Calu3 (cell line): Measurements from ENCODE around the gene UBA52. TPM values are rescaled to one million over a fixed set of nuclear protein-coding genes. Genes with fewer than 3 reads are reported as not detected.

ENCODE experiments used
- BruUV-seq: library from RNA; stranded (reverse); fragments of 400-500 nt; replicated peaks from 2 replicates; lab custom pipeline; 2021; lab: Mats Ljungman, UMichigan
- CTCF ChIA-PET: fragments of 300-600 bp; sonication (Branson Sonifier 250); formaldehyde crosslinking; loops from one replicate; lab custom pipeline; 2022; ENCODE audit warnings: antibody characterized with exemption; lab: Charles Lee
- DNase-seq: peaks from one replicate; pipeline ENCODE4 v3.0.0; 2022
- H3K27ac Mint-ChIP-seq: one replicate; pipeline ENCODE4 v1.8.0; 2022; ENCODE audit warnings: mixed read lengths; ENCODE audit not compliant: unreplicated experiment
- H3K27me3 Mint-ChIP-seq: one replicate; pipeline ENCODE4 v1.8.0; 2022; ENCODE audit warnings: mixed read lengths; ENCODE audit not compliant: unreplicated experiment
- H3K36me3 Mint-ChIP-seq: one replicate; pipeline ENCODE4 v1.8.0; 2022; ENCODE audit warnings: mild to moderate bottlenecking, moderate library complexity, mixed read lengths; ENCODE audit not compliant: insufficient read depth, unreplicated experiment
- H3K4me1 Mint-ChIP-seq: one replicate; pipeline ENCODE4 v1.8.0; 2022; ENCODE audit warnings: mild to moderate bottlenecking, low read depth, mixed read lengths; ENCODE audit not compliant: unreplicated experiment
- H3K4me3 Mint-ChIP-seq: one replicate; pipeline ENCODE4 v1.8.0; 2022; ENCODE audit warnings: mild to moderate bottlenecking, low read depth, moderate library complexity, mixed read lengths; ENCODE audit not compliant: unreplicated experiment
- H3K9me3 Mint-ChIP-seq: one replicate; pipeline ENCODE4 v1.8.0; 2022; ENCODE audit warnings: low read depth, mixed read lengths; ENCODE audit not compliant: unreplicated experiment
- CTCF ChIP-seq: fragments of 200-600 bp; IDR thresholded peaks from one replicate; pipeline ENCODE4 v1.8.0; 2022; ENCODE audit warnings: antibody characterized with exemption; ENCODE audit not compliant: unreplicated experiment
- intact Hi-C: fragments of 100-400 bp; cut with micrococcal nuclease; formaldehyde crosslinking; loops from one replicate; pipeline ENCODE4 v1.10.0; 2022; ENCODE audit not compliant: unreplicated experiment
- total RNA-seq: library from RNA; stranded (reverse); gene quantifications from 2 replicates; pipeline ENCODE4 v1.2.3, GENCODE V29; 2022

Gene UBA52
- total RNA-seq, 1 experiment from 2014 or later = 627 TPM

DNA sequence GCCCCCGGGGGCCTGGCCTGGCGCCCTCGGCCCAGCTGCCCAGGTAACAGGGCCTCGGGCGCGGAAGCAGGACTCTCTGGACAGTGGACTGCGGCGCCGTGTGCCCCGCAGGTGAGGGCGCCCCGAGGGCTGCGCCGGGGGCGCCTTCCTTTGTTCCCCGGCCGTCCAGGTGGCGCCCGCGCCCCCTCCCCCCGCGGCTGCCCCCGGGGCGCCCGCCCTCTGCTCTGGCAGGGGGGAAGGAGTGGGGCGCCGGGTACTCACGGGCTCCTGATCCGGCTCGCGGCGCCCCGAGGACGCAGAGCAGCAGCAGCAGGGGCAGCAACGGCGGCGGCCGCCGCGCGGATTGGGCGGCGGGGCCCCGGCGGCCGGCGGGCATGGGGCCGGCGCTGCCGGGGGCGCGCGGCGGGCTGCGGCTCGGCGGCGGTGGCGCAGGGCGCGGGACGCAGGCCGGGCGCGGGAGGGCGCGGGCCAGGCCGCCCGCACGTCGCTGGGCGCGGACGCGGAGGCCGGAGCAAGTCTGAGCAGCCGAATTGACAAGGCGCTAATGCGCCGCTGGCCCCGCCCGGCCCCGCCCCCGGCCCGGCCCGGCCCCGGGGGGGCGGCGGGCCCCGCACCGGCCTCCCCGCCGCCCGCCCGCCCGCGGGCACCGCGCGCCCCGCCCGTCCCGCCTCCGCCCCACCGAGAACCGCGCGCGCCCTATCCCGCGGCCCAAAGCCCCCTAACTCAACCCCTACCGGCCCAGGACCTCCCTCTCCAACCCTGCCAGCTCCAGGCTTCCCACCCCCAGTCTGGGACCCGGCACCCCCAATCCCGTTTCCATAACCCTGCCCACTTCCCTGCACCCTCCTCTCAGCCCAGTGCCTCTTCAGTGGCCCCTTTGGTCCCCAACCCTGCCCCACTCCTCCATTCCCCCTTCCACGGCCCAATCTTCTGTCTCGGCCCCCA lies 34.9 kb downstream of the UBA52 start, which contains the start of gene CRLF1:
CRLF1 (minus strand) TSS at position 519 of the 945 bp plus-strand sequence; CDS start at position 376, 143 bp downstream.
- intact Hi-C loops = no loop called here
- Mint-ChIP-seq H3K4me1 (peaks cover 7% of the 10 kb centered on the region), H3K4me3 (peak within 1 kb of the TSS; percentile 53), H3K27ac (no peak within 1 kb of the TSS), H3K27me3 (peaks cover 73% of the 10 kb centered on the region), H3K36me3 (peaks cover 3% of the 10 kb centered on the region), H3K9me3 (no peaks in the 10 kb centered on the region)
- no TSS peak for BruUV-seq
- CTCF ChIA-PET = no interaction called here
- DNase-seq = no peak
- TF ChIP-seq CTCF = no peak

- H3K27me3 Mint-ChIP-seq = peaks cover 80% of the 10 kb centered on the region
- intact Hi-C loops = no loop called here
- no TSS peak for BruUV-seq
- H3K27ac Mint-ChIP-seq = no peak overlapping the region
- peaks cover 7% of the 10 kb centered on the region for H3K4me1 Mint-ChIP-seq
- TF ChIP-seq CTCF = no peak
- H3K9me3 Mint-ChIP-seq = no peaks in the 10 kb centered on the region
- CTCF ChIA-PET = no interaction called here
- H3K4me3 Mint-ChIP-seq = peak overlapping the region; percentile 34
- H3K36me3 Mint-ChIP-seq = peaks cover 3% of the 10 kb centered on the region
- DNase-seq = no peak
Measured at GRCh38 chr19:18607226-18608101, 35.8 kb downstream of the UBA52 start.

DNA sequence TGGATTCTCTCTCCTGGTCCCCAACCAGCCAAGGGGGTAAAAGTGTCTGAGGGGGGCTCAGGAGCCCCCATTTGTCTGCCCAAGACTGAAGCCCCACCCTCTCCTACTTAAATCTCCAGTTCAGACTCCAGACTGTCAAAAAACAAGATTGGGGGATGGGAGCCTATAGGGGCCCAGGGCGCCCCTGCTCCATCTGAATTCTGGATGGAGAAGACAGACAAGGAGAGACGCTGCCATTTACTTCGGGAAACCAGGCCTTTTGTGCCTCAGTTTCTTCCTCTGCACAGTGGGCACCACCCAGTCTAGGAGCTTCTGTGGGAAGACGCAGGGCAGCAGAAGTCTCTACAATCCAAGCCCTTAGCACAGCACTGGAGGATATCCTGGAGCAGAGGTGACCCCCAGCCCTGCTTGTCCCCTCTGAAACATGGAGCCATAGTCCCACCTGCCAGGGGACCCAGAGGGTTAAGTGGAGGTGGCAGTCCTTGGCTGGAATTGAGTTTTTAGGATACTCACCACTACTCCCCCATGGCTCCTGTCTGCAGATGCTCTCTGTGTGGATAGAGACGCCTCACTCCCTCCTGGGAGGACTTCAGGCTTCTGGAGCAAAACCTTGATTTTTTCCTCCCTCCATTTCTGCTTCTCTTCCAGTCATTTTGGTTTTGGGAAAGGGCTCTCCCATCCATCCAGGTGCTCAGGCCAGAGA lies 36.6 kb downstream of the UBA52 start:
- no peaks in the 10 kb centered on the region for H3K9me3 Mint-ChIP-seq
- BruUV-seq = no TSS peak
- peaks cover 80% of the 10 kb centered on the region for H3K27me3 Mint-ChIP-seq
- TF ChIP-seq CTCF = no peak
- peaks cover 4% of the 10 kb centered on the region for H3K36me3 Mint-ChIP-seq
- H3K27ac Mint-ChIP-seq = no peak overlapping the region
- intact Hi-C loops = no loop called here
- H3K4me1 Mint-ChIP-seq = peaks cover 7% of the 10 kb centered on the region
- CTCF ChIA-PET = no interaction called here
- no peak for DNase-seq
- H3K4me3 Mint-ChIP-seq = no peak overlapping the region
